HG03066 (cell line): ENCODE measurements around the gene SLC2A8.

Experiments used
- ATAC-seq: cut with Tn5 transposase; IDR thresholded peaks from one replicate; pipeline ENCODE4 v1.9.1; 2021; ENCODE audit warnings: low read depth; ENCODE audit not compliant: unreplicated experiment

Gene SLC2A8

GRCh38 chr9:127424676-127424999 lies 27.7 kb downstream of the SLC2A8 start:
- ATAC-seq: peak; percentile 14

GRCh38 chr9:127426756-127427155 lies 29.8 kb downstream of the SLC2A8 start:
- no peak for ATAC-seq

- no peak for ATAC-seq
These were observed 31.4 kb downstream of the SLC2A8 start for GRCh38 chr9:127428348-127428747.

GRCh38 chr9:127430415-127430814 lies 33.4 kb downstream of the SLC2A8 start:
- no peak for ATAC-seq

GRCh38 chr9:127437497-127438264 lies 40.7 kb downstream of the SLC2A8 start:
- no peak for ATAC-seq

- no peak for ATAC-seq
These were observed 41.4 kb downstream of the SLC2A8 start for GRCh38 chr9:127438394-127438793.

GRCh38 chr9:127444283-127444920 lies 47.4 kb downstream of the SLC2A8 start:
- no peak for ATAC-seq

- ATAC-seq: no peak
These were observed 48.2 kb downstream of the SLC2A8 start for GRCh38 chr9:127444921-127445850.

GRCh38 chr9:127445851-127446712 lies 49.1 kb downstream of the SLC2A8 start:
- no peak for ATAC-seq

- ATAC-seq: no peak
These were observed 49.9 kb downstream of the SLC2A8 start for GRCh38 chr9:127446713-127447415.

- no peak for ATAC-seq
These were observed 50.6 kb downstream of the SLC2A8 start for GRCh38 chr9:127447416-127448111.

- no peak for ATAC-seq
These were observed 51.3 kb downstream of the SLC2A8 start for GRCh38 chr9:127448112-127448805.

- ATAC-seq: no peak
These were observed 52.5 kb downstream of the SLC2A8 start for GRCh38 chr9:127449332-127449966.

- ATAC-seq: no peak
These were observed 53.3 kb downstream of the SLC2A8 start for GRCh38 chr9:127450243-127450760.

- ATAC-seq: peak; percentile 71
These were observed 54.0 kb downstream of the SLC2A8 start, which contains the start of the genes LRSAM1 and RPL12 for GRCh38 chr9:127450830-127451607. LRSAM1 (plus strand) TSS chr9:127451510; CDS start chr9:127454528, 3,018 bp downstream. RPL12 (minus strand) TSS chr9:127451406; CDS start chr9:127451317, 89 bp downstream.

- ATAC-seq: no peak
These were observed 54.6 kb downstream of the SLC2A8 start for GRCh38 chr9:127451608-127451857.
